Activated T-cell treated with anti-CD3 and anti-CD28 coated beads, Interleukin-2, amount 50 U/mL, for 1 hour (primary cell): ENCODE data around the gene CNKSR1.

ENCODE experiments used
- DNase-seq: peaks from one replicate; pipeline ENCODE4 v3.0.0-alpha.2; 2020

Gene CNKSR1

DNA sequence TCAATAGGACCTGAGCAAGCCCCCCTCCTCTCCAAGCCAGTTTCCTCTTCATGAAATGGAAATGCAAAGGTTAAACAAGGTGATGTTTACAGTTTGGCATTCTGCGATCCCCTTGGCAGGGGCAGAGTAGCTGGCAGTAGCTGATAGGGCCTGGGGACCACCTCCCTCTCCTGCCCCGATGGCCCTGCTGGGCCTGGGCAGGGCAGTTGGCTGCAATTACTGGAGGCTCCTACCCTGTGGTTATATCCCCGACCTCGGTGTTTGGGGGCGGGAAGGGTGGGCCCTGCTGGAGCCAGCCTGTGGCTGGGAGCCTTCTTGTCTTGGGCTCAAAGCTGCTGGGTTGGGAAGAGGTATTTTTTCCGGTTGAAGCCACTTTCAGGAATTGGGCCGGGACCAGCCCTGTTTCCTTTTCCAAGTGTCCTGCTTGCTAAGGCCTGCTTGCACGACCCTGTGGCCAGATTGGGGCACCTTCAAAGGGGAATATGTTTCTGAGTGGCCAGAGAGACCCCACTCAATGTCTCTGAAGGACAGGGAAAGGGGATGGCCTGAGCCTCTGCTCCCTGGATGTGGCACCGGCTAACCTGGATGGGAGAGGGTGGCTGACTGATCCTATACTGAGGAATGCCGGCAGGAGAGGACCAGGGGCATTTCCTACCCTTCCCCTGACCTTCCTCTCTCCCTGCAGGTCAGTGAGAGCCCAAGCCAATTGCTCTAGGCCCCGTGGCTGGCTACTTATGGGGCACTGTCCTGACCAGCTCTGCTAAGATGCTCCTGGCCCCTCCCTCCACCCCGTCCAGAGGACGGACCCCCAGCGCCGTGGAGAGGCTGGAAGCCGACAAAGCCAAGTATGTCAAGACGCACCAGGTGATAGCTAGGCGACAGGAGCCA is 16.5 kb upstream of the CNKSR1 start:
- DNase-seq = no peak

- DNase-seq = peak; percentile 55
These were observed 15.7 kb upstream of the CNKSR1 start for GRCh38 chr1:26161415-26162219.

DNA sequence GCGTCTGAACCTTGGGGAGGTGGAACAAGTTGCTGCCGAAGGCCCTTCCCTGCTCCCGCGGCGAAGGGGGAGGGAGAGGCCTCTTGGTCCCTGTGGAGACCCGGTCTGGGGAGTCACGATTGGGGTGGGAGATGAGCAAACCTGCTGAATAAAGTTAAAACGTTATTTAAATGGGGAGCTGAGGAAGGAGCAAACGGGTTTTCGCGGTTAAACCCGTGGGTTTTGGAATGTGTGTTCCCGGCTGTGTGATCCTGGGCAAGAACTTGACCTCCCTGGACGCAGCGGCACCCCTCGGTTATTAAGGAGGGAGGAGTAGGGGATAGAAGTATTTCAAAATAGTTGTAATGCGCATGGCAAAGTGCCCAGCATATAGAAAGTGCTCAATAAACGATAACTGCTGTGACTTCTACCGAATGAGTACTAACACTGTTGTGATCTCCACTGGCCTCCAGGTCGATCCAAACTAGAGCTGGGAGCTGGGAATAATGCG is 15.0 kb upstream of the CNKSR1 start:
- DNase-seq = no peak

- DNase-seq = no peak
These were observed 13.6 kb upstream of the CNKSR1 start for GRCh38 chr1:26163684-26164035.

- DNase-seq = peak; percentile 73
These were observed 13.0 kb upstream of the CNKSR1 start for GRCh38 chr1:26164036-26164860.

- no peak for DNase-seq
These were observed 12.1 kb upstream of the CNKSR1 start for GRCh38 chr1:26164861-26165842.

DNA sequence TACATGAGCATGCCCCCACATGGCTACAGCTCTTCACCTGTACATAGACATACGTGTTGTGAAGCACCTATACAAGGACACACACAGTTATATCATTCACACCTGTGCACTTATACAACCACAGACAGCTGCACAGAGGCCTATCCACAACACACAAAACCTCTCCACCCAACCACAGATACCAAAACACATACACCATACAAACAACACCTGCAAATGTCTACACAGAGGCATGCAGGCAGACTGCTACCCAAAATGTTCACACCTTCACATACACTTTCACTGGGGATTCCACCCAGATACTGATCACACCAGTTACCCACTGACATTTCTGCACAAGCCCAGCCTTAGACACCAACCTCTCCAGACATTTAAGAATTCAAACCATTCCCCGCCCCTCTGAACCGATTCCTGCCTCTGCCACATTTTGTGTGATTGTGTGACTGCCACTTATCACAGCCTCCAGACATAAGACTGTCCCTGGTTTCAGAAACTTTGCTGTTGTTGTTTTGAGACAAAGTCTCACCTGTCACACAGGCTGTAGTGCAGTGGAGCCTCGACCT is 10.5 kb upstream of the CNKSR1 start:
- DNase-seq = no peak

GRCh38 chr1:26168410-26169197 is 8.7 kb upstream of the CNKSR1 start, which contains the start of gene C1orf232:
TSS of gene C1orf232 (minus strand) at chr1:26168963. CDS start at chr1:26168499, 464 bp downstream.
- DNase-seq = no peak

DNA sequence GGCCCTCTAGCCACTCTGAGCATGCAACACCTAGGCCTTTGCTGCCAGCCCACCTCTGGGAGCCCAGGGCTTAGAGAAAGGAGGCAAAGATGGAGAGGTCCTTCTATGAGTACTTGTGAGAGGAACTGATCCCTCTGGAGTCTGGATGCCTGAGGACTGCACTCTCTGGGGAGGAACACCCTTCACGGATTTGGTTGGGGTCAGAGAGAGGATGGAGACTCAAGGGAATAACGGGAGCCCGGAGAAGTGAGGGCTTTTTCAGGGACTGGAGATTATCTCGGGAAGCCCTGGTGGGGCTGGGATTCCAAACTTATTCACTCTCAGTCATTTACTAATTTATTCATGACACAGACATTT is 8.1 kb upstream of the CNKSR1 start:
- DNase-seq = no peak

GRCh38 chr1:26169669-26170471 is 7.4 kb upstream of the CNKSR1 start, which contains the start of gene ZNF593:
TSS of gene ZNF593 (plus strand) at chr1:26169908. CDS start at chr1:26169984, 76 bp downstream.
- DNase-seq = peak; percentile 88

DNA sequence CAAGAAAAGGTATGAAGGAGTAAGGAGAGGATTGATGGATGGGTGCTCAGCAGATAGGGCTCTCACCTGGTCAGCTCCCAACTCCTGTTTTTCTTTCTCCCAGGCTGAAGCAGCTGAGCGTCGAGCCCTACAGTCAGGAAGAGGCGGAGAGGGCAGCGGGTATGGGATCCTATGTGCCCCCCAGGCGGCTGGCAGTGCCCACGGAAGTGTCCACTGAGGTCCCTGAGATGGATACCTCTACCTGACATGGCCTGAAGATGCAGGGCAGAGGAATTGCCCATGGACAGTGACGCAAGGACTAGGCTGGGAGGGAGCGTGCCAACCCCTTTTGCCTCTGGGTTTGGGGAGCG is 6.8 kb upstream of the CNKSR1 start:
- no peak for DNase-seq

DNA sequence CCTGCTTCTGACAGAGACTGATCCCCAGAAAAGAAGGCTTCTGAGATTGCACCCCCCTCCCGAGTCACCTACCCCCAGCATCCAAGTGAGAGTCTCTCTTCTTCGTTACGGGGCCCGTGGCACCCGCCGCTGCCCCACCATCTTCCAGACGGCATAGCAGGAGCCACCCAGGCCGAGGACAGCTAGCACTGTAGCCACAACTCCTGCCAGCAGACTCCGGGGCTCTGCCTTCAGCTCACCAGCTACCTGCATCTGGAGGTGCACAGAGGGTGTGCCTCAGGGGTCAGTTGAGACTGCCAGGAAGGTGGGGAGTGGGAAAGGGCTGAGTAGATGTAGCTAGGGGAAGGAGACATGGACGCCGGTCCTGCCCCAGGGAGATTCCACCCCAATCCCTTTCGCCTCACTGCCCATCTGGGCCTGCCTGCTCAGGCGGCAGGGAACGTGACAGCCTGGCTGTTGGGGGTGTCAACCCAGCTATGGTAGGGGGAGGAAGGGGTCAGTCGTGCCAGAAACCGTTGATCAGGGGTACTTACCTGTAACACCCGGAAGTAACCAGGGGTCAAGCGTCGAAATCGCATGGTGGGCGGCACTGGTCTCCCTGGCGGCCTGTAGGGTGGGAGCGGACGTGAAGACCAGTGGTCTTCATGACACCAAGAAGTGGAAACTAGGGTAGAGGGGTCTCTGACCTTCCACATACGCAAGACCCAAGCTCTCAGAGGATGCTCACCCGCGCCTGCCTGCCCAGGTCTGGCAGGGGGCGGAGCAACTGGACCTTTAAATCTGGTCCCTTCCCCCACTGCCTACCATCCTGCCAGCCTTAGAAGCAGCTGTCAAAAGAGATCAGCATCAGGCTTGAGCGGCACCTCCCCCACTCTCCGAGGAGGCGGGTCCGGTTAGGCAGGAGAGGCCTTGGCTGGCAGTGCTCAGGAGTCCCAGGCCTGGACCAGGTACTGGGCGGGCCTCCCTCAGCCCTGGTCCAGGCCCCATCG is 5.9 kb upstream of the CNKSR1 start, which contains the start of gene ZNF593OS:
Gene ZNF593OS (minus strand): TSS at position 749 of the 989 bp plus-strand sequence. CDS start 171 bp downstream, at position 578.
- no peak for DNase-seq

DNA sequence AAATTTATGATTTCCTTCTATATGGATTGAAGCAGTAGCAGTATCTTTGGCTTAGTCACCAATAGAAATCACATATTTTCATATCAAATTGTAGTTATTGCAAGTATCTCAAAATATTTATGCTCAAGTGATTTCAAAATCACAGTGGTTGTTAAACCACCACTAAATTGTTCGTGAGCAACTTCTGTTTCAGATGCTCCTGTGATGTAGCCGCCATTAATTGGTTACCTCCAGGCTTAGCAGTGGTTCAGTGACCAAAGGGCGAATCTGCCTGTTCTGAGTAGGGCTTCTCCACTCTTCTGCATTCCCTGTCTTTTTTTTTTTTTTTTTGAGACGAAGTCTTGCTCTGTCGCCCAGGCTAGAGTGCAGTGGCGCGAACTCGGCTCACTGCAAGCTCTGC is 1.9 kb upstream of the CNKSR1 start:
- DNase-seq = no peak

DNA sequence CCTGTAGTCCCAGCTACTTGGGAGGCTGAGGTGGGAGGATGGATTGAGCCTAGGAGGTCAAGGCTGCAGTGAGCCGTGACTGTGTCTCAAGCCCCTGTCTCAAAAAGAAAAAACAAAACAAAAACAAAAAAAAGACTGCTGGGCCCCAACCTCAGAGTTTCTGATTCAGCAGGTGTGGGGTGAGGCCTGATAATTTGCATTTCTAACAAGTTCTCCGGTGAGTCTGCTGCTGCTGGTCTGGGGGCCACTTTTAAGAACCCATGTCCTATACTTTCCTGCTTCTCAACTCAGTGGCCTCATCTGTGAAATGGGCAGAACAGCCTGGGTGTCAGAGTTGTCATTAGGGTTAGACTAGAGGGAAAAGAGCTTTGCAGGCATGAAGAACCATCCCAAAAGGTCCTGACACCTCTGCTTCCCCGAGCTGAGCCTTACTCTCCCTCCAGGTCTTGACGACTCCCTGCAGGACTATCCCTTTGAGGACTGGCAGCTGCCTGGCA is 2.8 kb downstream of the CNKSR1 start:
- DNase-seq = no peak

DNA sequence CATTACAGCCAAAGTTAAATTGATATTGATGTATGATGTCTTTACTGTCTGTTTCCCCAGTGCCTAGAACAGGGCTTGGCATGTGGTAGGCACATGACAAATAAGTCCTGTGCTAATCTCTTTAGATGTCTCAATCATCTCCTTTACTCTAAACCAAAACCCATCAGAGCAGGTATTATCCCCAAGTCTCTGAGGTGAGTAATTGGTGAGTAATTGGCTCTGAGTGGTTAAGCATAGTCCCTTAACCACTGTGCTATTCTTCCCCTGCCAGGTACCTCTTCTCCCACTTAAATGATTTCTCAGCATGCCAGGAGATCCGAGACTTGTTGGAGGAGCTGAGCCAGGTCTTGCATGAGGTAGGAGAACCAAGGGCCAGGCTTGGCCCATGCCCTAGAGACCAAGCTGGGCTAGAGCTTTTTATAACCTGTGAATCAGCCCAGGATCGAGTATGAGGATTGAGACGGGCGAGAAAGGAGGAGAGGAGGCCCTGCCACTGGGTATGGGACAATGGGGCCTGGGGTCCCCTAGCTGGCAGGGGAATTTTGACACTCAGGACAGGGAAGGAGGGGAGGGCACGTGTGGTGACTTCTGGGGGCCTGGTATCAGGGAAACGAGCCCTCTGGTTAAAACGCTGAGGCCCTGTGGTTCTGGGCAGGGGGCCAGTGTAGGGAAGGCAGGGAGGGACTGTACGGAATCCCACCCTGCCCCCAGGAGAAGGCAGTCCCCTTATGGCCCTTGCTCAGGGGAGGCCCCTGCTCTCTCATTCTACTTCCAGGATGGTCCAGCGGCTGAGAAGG is 4.5 kb downstream of the CNKSR1 start:
- no peak for DNase-seq

DNA sequence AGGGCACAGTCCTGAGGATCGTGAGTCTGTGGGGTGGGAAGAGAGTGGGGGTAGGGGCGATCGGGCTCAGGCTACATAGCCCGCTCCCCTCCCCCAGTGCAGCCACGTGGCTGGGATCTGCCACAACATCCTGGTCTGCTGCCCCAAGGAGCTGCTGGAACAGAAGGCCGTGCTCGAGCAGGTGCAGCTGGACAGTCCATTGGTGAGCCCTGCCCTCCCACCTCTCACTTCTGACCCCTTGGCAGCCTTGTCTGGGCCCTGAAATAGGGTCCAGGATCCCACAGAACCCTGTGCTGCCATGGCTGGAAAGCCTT is 5.0 kb downstream of the CNKSR1 start:
- DNase-seq = no peak

GRCh38 chr1:26184086-26184485 is 6.8 kb downstream of the CNKSR1 start:
- no peak for DNase-seq
